Sigmoid colon (tissue), 7 donors: ENCODE data around the gene SP3. TPM values are rescaled to one million over a fixed set of nuclear protein-coding genes. Genes with fewer than 3 reads are reported as not detected.

Experiments used
- DNase-seq: peaks from one replicate; pipeline ENCODE4 v3.0.0-alpha.2; 2019
- H3K27ac ChIP-seq, 4 donors: fragments of 200-600 bp; sonication (generic); one replicate each; pipeline ENCODE4 v1.5.1; 2016 to 2019; ENCODE audit warnings: mild to moderate bottlenecking in 1 of 4
- H3K27me3 ChIP-seq, 3 donors: fragments of 200-600 bp; sonication (generic); one replicate each; pipeline ENCODE4 v1.5.1; 2019; ENCODE audit warnings: mild to moderate bottlenecking in 1 of 3
- H3K36me3 ChIP-seq, 4 donors: fragments of 200-600 bp; sonication (generic); one replicate each; pipeline ENCODE4 v1.5.1; 2016 to 2019
- H3K4me1 ChIP-seq, 4 donors: fragments of 200-600 bp; sonication (generic); one replicate each; pipeline ENCODE4 v1.5.1; 2017 to 2019
- H3K4me3 ChIP-seq, 4 donors: fragments of 200-600 bp; sonication (generic); one replicate each; pipeline ENCODE4 v1.5.1; 2017 to 2019; ENCODE audit warnings: mild to moderate bottlenecking in 2 of 4, moderate library complexity in 1 of 4
- H3K9me3 ChIP-seq, 4 donors: fragments of 200-600 bp in 3 of 4; sonication (generic) in 3 of 4; one replicate each; pipeline versions ENCODE4 v1.5.1 to v1.6.1; 2013 to 2019
- CTCF ChIP-seq, 4 experiments: fragments of 450-650 bp in 3 of 4; fragments of 200-600 bp in 1 of 4; IDR thresholded peaks; one replicate each; pipeline ENCODE4 v1.5.1; 2016 to 2019; ENCODE audit warnings: antibody characterized with exemption in 4 of 4, mild to moderate bottlenecking in 3 of 4, moderate library complexity in 2 of 4
- EP300 ChIP-seq, 4 donors: sonication (generic); formaldehyde crosslinking; IDR thresholded peaks; one replicate each; pipeline ENCODE4 v1.6.1; 2017; ENCODE audit warnings: antibody characterized with exemption in 4 of 4
- POLR2A ChIP-seq, 2 donors: fragments of 450-650 bp; IDR thresholded peaks; one replicate each; pipeline ENCODE4 v1.6.1; 2016; ENCODE audit warnings: antibody characterized with exemption in 2 of 2, mild to moderate bottlenecking in 2 of 2, moderate library complexity in 2 of 2
- POLR2AphosphoS5 ChIP-seq, 4 donors: sonication (generic); formaldehyde crosslinking; IDR thresholded peaks; one replicate each; pipeline ENCODE4 v1.6.1; 2017; ENCODE audit warnings: antibody characterized with exemption in 4 of 4
- WGBS, 2 donors: extraction: QIAGEN DNeasy Blood & Tissue Kit; methylation state at CpG; one replicate each; pipeline ENCODE4 v1.1.7; 2013; 5-methylcytosine and 5-hydroxymethylcytosine counted together
- intact Hi-C: fragments of 100-400 bp; cut with DNase I; formaldehyde crosslinking; loops from one replicate; pipeline ENCODE4 v1.15.1; 2023
- polyA plus RNA-seq, 3 donors: library from polyadenylated mRNA; stranded (reverse); fragments of 200-250 nt; gene quantifications; one replicate each; pipeline ENCODE4 v1.2.3, GENCODE V29; 2013
- total RNA-seq, 4 donors: library from RNA; depleted of rRNA; stranded (reverse); fragments of >200 nt; gene quantifications; one replicate each; pipeline ENCODE4 v1.1.0, GENCODE V29; 2016
- donor health status: healthy with polysubstance abuse.
- donor health status: Bipolar disorder and iron deficiency.
- donor health status: healthy.

SP3 gene
- total and polyA plus RNA-seq, 7 donors, result 24.6 to 120 (median 67.9) TPM

- H3K4me3 ChIP-seq, result no peak overlapping the region
- TF ChIP-seq POLR2AphosphoS5 (IDR thresholded peaks at IDR 0.05), result no peak
- TF ChIP-seq POLR2A (IDR thresholded peaks at IDR 0.05), result no peak
- TF ChIP-seq EP300 (IDR thresholded peaks at IDR 0.05), result no peak
- no peak for TF ChIP-seq CTCF (IDR thresholded peaks at IDR 0.05)
- no peaks in the 10 kb centered on the region for H3K9me3 ChIP-seq
- H3K27ac ChIP-seq, result no peak overlapping the region
- H3K36me3 ChIP-seq, result no peaks in the 10 kb centered on the region
- intact Hi-C loops, result no loop called here
- DNase-seq, result no peak
- 78 to 82% methylated on average over 13 of the region's 13 CpGs for whole genome bisulfite sequencing, 2 donors
- no peaks in the 10 kb centered on the region for H3K27me3 ChIP-seq
- no peaks in the 10 kb centered on the region for H3K4me1 ChIP-seq
These were observed 90.9 kb downstream of the SP3 start for GRCh38 chr2:173874003-173874893.

- 48 to 85% methylated on average over 5 of the region's 5 CpGs for WGBS, 2 donors
- no peaks in the 10 kb centered on the region for H3K4me1 ChIP-seq
- intact Hi-C loops, result no loop called here
- DNase-seq, result no peak
- H3K36me3 ChIP-seq, result no peaks in the 10 kb centered on the region
- TF ChIP-seq EP300 (IDR thresholded peaks at IDR 0.05), result no peak
- TF ChIP-seq POLR2AphosphoS5 (IDR thresholded peaks at IDR 0.05), result no peak
- TF ChIP-seq POLR2A (IDR thresholded peaks at IDR 0.05), result no peak
- H3K27me3 ChIP-seq, result no peaks in the 10 kb centered on the region
- no peak overlapping the region for H3K27ac ChIP-seq
- H3K9me3 ChIP-seq, result no peaks in the 10 kb centered on the region
- no peak overlapping the region for H3K4me3 ChIP-seq
These were observed 92.5 kb downstream of the SP3 start for GRCh38 chr2:173872714-173873113.

GRCh38 chr2:173869244-173870229 lies 95.6 kb downstream of the SP3 start:
- Histone ChIP-seq H3K4me3 (no peak overlapping the region), H3K9me3 (no peaks in the 10 kb centered on the region), H3K36me3 (no peaks in the 10 kb centered on the region), H3K27ac (no peak overlapping the region), H3K27me3 (no peaks in the 10 kb centered on the region), H3K4me1 (no peaks in the 10 kb centered on the region)
- TF ChIP-seq EP300 (IDR thresholded peaks at IDR 0.05) (no peak), POLR2AphosphoS5 (IDR thresholded peaks at IDR 0.05) (no peak), POLR2A (IDR thresholded peaks at IDR 0.05) (no peak), CTCF (IDR thresholded peaks at IDR 0.05) (no peak)
- WGBS, 2 donors, result 81 to 89% methylated on average over 8 of the region's 8 CpGs
- DNase-seq, result no peak
- intact Hi-C loops, result no loop called here

GRCh38 chr2:173868406-173868805 lies 96.8 kb downstream of the SP3 start:
- no peak for TF ChIP-seq POLR2A (IDR thresholded peaks at IDR 0.05)
- TF ChIP-seq CTCF (IDR thresholded peaks at IDR 0.05), result no peak
- TF ChIP-seq POLR2AphosphoS5 (IDR thresholded peaks at IDR 0.05), result no peak
- no peak for TF ChIP-seq EP300 (IDR thresholded peaks at IDR 0.05)
- Histone ChIP-seq H3K4me3 (no peak overlapping the region), H3K27ac (no peak overlapping the region), H3K4me1 (no peaks in the 10 kb centered on the region), H3K27me3 (no peaks in the 10 kb centered on the region), H3K9me3 (no peaks in the 10 kb centered on the region), H3K36me3 (no peaks in the 10 kb centered on the region)
- 83 to 87% methylated on average over 3 of the region's 3 CpGs for WGBS, 2 donors
- no peak for DNase-seq
- intact Hi-C loops, result no loop called here
